ENCODE results near the gene KCNG2. TPM values are rescaled to one million over a fixed set of nuclear protein-coding genes. Genes with fewer than 3 reads are reported as not detected.

The KCNG2 gene
- total and polyA plus RNA-seq, 2 of the 4 experiments (the other 2 are of a cell fraction), result not detected

DNA sequence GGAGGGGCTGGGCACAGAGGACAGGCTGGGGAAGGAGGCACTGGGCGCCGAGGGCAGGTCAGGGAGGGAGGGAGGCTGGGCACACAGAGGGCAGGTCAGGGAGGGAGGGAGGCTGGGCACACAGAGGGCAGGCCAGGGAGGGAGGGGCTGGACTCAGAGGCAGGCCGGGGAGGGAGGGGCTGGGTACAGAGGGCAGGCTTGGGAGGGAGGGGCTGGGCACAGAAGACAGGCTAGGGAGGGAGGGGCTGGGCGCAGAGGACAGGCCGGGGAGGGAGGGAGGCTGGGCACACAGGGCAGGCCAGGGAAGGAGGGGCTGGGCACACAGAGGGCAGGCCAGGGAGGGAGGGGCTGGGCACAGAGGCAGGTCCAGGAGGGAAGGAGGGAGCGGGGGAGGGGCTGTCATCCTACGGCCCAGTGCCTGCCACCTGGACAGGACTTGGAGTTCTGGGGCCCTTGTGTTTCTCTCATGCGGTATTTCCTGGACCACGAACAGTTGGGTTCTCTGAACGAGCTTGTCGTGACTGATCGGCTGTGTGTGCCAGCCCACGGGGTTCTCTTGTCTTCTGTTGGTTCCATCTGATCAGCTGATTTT is 46.7 kb upstream of the KCNG2 start:
- no peak for ATAC-seq (ENCODE audit: low read depth)
- dilution Hi-C loops (cut with HindIII; ENCODE audit: low sequenced_read_pairs, unreplicated experiment), result no loop called here
- 89% methylated on average over 3 of the region's 13 CpGs; no CpG with 5 or more reads in 1 of the 2 experiments for WGBS, 2 experiments (ENCODE audit: extremely low coverage in 2 of 2, insufficient read length in 1 of 2)

More for the DNA sequence above, 46.7 kb upstream of the KCNG2 start:
- Histone ChIP-seq H4K5ac (ENCODE audit: low read depth, low read length) (no peak overlapping the region), H3K18ac (ENCODE audit: low read depth, low read length) (no peak overlapping the region), H2BK5ac (ENCODE audit: low read depth, low read length, poor library complexity, severe bottlenecking) (no peak overlapping the region), H3K4me2 (ENCODE audit: low read depth, low read length) (no peak overlapping the region), H2BK120ac (ENCODE audit: low read depth, low read length) (no peak overlapping the region), H3K4me1 (ENCODE audit: control insufficient read depth, insufficient read depth, low read length) (no peaks in the 10 kb centered on the region), H3K36me3 (ENCODE audit: control insufficient read depth, insufficient read depth, low read length) (peaks cover 37% of the 10 kb centered on the region), H3K23ac (ENCODE audit: low read depth, low read length) (no peak overlapping the region), H3K27ac (ENCODE audit: insufficient read depth, low read length) (no peak overlapping the region), H3K79me1 (ENCODE audit: low read depth in 1 of 2, low read length in 2 of 2) (peaks cover 6 to 18% of the 10 kb centered on the region in 2 experiments; a peak in 1 of 4 replicates), H3K56ac (ENCODE audit: extremely low read depth, insufficient read depth, low read length) (no peak overlapping the region), H3K9me3 (ENCODE audit: control insufficient read depth, insufficient read depth, low read length) (no peaks in the 10 kb centered on the region), H3K4ac (ENCODE audit: low read depth, low read length) (no peak overlapping the region), H3K4me3 (ENCODE audit: insufficient read depth, low read depth, low read length) (no peak overlapping the region), H2BK15ac (ENCODE audit: low read depth, low read length) (no peak overlapping the region), H3K9me1 (ENCODE audit: insufficient read depth, low read length) (no peaks in the 10 kb centered on the region), H4K20me1 (ENCODE audit: insufficient read depth, low read length) (no peaks in the 10 kb centered on the region), H3K9ac (ENCODE audit: low read depth, low read length) (no peak overlapping the region), H4K8ac (ENCODE audit: low read depth in 2 of 2, low read length in 2 of 2) (no peak overlapping the region), H3K27me3 (ENCODE audit: control insufficient read depth, insufficient read depth, low read length) (no peaks in the 10 kb centered on the region), H4K91ac (ENCODE audit: insufficient read depth, low read depth, low read length) (no peak overlapping the region), H2BK20ac (ENCODE audit: low read depth, low read length) (no peak overlapping the region), H2AK9ac (replicated peaks; ENCODE audit: low read depth, low read length, poor library complexity) (no peak overlapping the region), H2AFZ (replicated peaks; ENCODE audit: low read length, poor library complexity) (no peak overlapping the region), H3K14ac (replicated peaks; ENCODE audit: low read depth, low read length) (no peak overlapping the region), H2AK5ac (ENCODE audit: low read depth, low read length) (no peak overlapping the region)
- no TSS peak for BruUV-seq (replicated peaks)
- CTCF ChIA-PET, result no interaction called here
- in situ Hi-C loops (cut with MboI; ENCODE audit: low sequenced_read_pairs) (no loop called here), intact Hi-C loops (cut with micrococcal nuclease) (no loop called here)
- no peak for TF ChIP-seq MAZ (IDR thresholded peaks at IDR 0.05; ENCODE audit: borderline replicate concordance, low read depth, low read length)
- TF ChIP-seq, protein P1, sequence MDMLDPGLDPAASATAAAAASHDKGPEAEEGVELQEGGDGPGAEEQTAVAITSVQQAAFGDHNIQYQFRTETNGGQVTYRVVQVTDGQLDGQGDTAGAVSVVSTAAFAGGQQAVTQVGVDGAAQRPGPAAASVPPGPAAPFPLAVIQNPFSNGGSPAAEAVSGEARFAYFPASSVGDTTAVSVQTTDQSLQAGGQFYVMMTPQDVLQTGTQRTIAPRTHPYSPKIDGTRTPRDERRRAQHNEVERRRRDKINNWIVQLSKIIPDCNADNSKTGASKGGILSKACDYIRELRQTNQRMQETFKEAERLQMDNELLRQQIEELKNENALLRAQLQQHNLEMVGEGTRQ (IDR thresholded peaks at IDR 0.05; ENCODE audit: low read depth, low read length), result no peak
- no peak for TF ChIP-seq MAFK (IDR thresholded peaks at IDR 0.05; ENCODE audit: low read depth, low read length)
- no peak for TF ChIP-seq CEBPB (IDR thresholded peaks at IDR 0.05; ENCODE audit: low read depth, low read length)
- no peak for TF ChIP-seq BHLHE40 (IDR thresholded peaks at IDR 0.05; ENCODE audit: low read depth, low read length)
- TF ChIP-seq RCOR1 (IDR thresholded peaks at IDR 0.05; ENCODE audit: insufficient replicate concordance, low read length), result no peak
- TF ChIP-seq, protein P2, sequence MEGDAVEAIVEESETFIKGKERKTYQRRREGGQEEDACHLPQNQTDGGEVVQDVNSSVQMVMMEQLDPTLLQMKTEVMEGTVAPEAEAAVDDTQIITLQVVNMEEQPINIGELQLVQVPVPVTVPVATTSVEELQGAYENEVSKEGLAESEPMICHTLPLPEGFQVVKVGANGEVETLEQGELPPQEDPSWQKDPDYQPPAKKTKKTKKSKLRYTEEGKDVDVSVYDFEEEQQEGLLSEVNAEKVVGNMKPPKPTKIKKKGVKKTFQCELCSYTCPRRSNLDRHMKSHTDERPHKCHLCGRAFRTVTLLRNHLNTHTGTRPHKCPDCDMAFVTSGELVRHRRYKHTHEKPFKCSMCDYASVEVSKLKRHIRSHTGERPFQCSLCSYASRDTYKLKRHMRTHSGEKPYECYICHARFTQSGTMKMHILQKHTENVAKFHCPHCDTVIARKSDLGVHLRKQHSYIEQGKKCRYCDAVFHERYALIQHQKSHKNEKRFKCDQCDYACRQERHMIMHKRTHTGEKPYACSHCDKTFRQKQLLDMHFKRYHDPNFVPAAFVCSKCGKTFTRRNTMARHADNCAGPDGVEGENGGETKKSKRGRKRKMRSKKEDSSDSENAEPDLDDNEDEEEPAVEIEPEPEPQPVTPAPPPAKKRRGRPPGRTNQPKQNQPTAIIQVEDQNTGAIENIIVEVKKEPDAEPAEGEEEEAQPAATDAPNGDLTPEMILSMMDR (conservative IDR thresholded peaks at IDR 0.05; ENCODE audit: low read depth, low read length), result no peak
- TF ChIP-seq POLR2A (IDR thresholded peaks at IDR 0.05; ENCODE audit: low read depth, low read length), result no peak
- TF ChIP-seq RAD21 (IDR thresholded peaks at IDR 0.05; ENCODE audit: low read length), result no peak
- no peak for TF ChIP-seq MXI1 (IDR thresholded peaks at IDR 0.05; ENCODE audit: borderline replicate concordance, low read depth, low read length)
- no peak for TF ChIP-seq CHD1 (IDR thresholded peaks at IDR 0.05; ENCODE audit: low read depth, low read length)
- no peak for TF ChIP-seq FOS (IDR thresholded peaks at IDR 0.05; ENCODE audit: low read depth, low read length)
- TF ChIP-seq, protein P3, sequence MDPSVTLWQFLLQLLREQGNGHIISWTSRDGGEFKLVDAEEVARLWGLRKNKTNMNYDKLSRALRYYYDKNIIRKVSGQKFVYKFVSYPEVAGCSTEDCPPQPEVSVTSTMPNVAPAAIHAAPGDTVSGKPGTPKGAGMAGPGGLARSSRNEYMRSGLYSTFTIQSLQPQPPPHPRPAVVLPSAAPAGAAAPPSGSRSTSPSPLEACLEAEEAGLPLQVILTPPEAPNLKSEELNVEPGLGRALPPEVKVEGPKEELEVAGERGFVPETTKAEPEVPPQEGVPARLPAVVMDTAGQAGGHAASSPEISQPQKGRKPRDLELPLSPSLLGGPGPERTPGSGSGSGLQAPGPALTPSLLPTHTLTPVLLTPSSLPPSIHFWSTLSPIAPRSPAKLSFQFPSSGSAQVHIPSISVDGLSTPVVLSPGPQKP (IDR thresholded peaks at IDR 0.05; ENCODE audit: borderline replicate concordance, low read depth, low read length), result no peak
- no peak for TF ChIP-seq RFX5 (IDR thresholded peaks at IDR 0.05; ENCODE audit: low read depth, low read length)
- no peak for TF ChIP-seq SMC3 (IDR thresholded peaks at IDR 0.05; ENCODE audit: low read depth, low read length)
- no peak for TF ChIP-seq NFE2L2 (IDR thresholded peaks at IDR 0.05; ENCODE audit: low read depth, low read length)
- POLR2A ChIA-PET (ENCODE audit: unreplicated experiment), result no interaction called here
- no peak for DNase-seq

Data from IMR-90 (cell line).